IPS DF 4.7 (cell line): ENCODE measurements around the gene ZDHHC24.
"Not testable (repeated sequence)": the region's sequence is repeated elsewhere in the genome, so short reads cannot be mapped to it uniquely, and the experiment has no call there.

ENCODE experiments used
- DNase-seq: peaks from one replicate; pipeline ENCODE4 v3.0.0-alpha.2; 2013; ENCODE audit warnings: low spot score; ENCODE audit errors: extremely low read depth

The ZDHHC24 gene

DNA sequence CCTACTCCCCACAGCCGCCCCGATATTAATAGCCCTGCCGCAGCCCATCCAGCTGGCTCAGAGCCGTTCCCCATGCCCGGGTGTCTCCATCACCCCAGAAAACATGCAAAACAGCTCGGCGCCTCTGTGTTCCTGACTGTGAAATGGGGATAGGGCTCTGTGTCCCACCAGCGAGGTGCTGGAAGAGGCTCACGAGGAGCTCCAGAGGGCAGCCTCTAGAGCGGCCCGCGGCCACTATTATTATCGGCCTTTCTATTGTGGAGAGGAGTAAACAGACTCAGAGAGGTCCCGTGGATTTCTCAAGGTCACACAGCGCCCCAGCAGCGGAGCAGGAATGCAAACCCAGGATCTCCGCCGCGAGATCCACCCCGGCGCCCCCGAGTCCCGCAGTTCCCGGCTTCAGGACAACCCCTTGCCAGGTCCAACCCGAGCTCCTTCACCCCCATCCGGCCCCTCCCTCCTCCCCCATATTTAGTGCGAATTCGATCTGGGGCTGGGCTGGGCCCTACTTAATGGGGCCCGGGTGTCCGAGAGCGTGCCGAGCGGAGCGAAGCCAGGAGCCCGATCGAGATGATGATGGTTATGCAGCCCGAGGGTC is 619 bp upstream of the ZDHHC24 start, which contains the start of gene ACTN3:
ACTN3 (plus strand) TSS at position 536 of the 598 bp plus-strand sequence; CDS start at position 571, 35 bp downstream.
- DNase-seq = no peak

DNA sequence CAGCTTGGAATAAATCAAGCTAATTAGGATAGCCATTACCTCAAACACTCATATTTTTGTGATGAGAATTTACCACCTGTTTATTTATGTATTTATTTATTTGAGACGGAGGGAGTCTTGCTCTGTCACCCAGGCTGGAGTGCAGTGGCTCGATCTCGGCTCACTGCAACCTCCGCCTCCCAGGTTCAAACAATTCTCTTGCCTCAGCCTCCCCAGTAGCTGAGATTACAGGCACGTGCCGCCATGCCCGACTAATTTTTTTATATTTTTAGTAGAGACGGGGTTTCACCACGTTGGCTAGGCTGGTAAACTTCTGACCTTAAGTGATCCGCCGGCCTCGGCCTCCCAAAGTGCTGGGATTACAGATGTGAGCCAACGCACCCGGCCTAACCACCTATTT is 896 bp downstream of the ZDHHC24 start:
- DNase-seq = not testable (repeated sequence)

DNA sequence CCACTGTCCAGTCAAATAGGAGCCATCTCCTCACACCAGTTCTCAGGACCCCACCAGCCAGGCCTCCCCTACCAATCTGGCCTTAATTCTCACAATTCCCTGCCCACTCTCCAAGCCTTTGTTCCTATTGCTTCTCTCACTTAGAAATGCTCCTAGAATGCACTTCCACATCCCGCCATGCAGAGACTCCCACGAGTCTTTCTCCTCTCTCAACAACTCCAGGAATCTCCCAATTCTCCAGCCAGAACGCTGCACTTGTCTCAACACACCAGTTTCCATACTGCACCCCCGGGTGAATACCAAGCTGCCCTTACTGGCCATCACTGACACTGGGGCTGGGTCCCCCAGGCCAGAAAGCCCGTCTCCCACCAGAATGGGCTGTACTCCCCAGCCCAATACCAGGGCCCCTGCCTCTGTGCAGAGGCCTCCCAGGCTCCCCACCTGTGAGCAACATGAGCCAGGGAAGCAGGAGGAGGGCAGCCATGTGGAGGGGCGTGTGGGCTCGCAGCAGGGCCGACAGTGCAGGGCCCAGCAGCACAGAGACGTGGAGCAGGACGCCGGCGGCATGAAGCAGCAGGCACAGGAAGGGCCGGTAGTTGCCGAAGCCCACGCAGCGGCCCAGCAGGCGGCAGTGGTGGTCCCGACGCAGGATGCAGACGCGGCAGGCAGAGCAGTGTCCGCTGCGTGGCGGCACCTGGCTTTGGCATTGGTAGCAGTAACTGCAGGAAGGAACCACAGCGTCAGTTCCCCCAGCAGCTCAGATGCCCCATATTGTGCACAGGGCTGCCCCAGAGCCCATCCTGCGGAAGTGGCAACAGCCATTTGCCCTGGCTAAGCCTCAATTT is 2.4 kb downstream of the ZDHHC24 start:
- no peak for DNase-seq

DNA sequence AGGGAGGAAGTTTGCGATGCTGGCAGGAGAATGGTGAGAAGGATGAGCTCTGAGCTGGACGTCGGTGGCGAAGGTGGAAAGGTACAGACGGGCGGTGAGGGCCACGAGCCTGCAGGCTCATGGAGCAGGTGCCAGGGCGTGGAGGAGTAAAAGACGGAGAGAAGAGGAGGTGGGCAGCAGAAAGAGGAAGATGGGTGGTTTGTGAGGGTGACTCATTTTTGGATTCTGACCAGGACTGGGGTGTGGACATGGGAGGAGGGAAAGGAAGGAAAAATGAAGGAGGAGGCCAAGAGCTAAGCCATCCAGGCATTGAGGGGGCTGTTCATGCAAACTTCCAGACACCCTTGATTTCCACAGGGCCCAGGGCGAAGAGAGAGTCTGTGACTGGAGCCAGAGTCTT is 3.5 kb downstream of the ZDHHC24 start:
- no peak for DNase-seq

DNA sequence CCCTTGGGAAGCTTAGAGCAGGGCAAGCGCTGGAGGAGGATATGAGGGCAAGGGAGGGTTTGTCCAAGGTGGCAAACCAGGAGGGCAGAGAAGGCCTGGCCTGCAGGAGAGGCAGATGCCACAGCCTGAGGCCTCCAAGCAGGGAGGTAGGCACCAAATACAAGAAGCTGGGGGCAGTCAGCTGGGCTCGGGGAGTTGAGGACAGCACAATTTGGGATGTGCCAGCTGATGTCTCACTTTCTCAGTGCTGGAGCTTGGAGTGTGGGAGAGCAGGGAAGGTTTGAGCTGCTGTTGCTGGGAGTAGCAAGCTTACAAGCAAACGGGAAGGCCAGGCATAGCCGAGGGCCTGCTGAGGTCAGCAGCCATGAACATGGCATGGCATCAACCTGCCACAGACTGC is 4.0 kb downstream of the ZDHHC24 start:
- DNase-seq = no peak

DNA sequence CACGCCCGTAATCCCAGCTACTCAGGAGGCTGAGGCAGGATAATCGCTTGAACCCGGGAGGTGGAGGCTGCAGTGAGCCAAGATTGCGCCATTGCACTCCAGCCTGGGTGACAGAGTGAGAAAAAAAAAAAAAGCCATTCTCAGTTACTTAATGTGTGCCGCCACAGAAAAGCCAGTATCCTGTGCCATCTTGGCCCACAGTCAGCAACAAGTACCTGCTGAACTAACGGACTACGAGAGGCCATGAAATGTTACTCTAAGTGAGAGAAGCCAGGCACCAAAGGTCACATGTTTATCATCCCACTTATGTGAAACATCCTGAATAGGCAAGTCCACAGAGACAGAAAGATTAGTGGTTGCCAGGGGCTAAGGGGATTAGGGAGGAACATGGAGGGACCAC is 5.2 kb downstream of the ZDHHC24 start:
- not testable (repeated sequence) for DNase-seq

DNA sequence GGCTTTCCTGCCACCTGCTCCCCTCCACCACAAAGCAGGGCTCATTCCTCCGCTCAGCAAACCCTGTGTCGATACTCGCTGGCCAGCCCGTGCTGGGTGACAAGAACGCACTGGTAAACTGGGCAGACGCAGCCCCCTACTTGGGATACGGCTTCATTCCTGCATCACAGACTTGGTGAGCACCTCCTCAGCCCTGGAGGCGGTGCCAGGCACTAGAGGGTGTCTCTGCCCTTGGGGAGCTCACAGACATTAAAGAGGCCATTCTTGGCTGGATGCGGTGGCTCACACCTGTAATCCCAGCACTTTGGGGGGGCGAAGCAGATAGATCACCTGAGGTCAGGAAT is 6.0 kb downstream of the ZDHHC24 start:
- no peak for DNase-seq

DNA sequence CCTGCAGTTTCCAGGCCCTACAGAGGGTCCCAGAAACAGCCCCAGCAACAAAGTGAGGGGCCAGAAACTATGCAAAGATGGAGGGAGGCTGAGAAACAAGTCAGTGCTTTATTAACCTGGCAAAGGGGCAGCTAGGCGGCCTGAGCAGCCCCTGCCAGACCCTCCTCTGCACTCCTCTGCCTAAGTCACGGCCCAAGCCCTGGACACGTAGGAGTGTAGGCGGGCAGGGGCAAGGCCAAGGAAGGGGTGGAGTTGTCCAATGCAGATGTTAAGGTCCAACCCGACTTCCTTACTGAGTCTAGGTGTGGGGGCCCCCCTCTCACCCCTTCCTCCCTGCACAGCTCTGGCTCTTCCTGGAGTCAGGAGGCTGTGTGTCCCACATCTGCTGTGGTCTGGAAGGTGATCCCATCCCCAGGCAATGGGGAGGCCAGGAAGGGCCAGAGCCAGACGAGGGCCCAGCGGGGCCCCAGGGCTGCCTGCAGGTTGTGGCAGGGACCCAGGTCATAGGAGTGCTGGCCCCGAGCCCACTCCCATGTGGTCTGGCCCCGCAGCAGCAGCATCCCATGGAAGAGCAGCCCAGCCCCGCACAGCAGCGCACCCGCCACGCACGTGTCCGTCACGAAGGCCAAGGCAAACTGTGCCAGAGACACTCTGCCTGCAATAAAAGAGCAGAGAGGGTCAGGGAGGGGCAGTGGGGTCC is 6.5 kb downstream of the ZDHHC24 start:
- DNase-seq = no peak

DNA sequence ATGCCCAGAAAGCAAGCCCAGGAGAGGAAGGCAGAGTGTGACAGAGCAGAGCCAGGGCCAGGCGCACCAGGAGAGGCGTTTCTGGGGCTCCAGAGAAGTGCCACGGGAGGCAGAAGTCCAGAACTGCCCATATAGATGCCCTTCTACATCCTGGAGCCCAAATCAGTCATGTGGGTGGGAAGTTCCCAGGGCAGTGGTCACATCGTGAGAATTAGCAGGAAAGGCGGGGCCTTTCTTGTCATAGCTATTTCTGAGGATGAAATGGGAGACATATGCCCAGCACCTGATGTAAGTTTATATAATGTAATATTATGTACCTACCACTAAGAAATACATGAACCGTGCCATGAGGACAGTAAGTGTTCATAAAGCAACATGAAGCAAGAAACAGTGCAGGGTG is 13.1 kb downstream of the ZDHHC24 start:
- no peak for DNase-seq

DNA sequence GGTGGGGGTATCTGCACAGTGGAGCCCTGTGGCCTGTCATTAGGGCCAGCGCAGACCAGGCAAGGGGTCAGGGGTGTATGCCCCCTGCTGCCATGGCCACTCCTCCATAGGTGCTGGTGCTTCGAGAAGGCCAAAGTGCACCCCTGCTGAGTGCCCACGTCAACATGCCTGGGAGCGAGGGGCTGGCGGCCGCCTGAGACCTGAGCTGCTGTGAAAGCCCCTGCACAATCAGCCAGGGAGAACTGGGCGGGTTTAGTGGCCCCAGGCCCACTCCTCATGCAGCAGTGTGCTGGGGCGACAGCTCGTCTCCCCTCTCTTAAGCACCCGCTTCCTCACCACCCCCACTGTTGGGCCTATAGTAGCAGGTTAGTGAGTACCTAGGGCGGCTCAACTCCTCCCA is 14.0 kb downstream of the ZDHHC24 start:
- DNase-seq = no peak

DNA sequence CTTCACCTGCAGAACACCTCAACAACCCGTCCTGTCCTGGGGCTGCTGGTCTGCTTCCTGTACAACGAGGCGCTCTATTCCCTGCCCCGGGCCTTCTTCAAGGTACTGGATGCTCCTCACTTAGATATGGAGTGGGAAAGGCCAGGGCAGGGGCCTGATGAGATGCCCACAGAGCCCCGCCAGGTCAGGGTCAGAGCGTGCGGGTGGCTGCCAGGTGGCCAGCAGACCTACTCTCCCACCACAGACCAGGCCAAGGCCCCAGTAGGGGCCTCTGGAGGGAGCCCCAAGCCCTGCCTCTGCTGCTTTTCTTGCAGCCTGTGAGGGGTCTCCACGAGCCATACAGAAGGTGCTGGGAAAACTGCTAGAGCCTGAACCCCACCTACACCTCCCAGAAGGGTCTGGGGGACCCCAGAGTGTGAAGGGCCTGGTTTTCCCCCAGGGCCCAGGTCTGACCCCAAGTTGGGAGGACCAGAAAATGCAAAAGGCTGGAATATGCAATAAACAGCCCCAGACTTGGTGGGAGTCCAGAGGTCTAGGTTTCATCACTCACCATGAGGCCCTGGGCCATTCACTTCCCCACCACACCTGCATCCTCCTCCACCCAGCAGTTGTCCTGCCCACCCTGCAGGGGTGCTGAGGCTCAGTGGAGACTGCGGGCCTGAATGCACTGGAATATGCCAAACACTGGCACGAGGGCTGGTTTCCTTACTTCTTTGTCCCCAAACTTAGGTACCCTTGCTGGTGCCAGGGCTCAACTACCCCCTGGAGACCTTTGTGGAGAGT is 14.7 kb downstream of the ZDHHC24 start:
- no peak for DNase-seq

DNA sequence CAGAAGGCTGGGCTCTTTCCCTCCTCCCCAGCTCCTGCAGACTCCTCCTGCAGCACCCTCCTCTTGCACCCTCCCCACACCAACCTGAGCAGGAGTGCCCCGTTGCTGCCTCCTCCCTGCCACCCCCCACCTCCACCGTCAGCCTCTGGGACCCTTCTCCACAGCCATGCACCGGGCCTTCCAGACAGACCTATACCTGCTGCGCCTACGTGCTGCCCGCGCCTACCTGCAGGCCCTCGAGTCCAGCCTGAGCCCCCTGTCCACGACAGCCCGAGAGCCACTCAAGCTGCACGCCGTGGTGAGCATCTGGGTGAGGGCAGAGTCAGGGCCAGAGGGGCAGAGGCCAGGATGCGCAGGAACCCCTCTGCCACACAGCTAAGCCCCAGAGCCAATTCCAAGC is 16.2 kb downstream of the ZDHHC24 start:
- DNase-seq = no peak

DNA sequence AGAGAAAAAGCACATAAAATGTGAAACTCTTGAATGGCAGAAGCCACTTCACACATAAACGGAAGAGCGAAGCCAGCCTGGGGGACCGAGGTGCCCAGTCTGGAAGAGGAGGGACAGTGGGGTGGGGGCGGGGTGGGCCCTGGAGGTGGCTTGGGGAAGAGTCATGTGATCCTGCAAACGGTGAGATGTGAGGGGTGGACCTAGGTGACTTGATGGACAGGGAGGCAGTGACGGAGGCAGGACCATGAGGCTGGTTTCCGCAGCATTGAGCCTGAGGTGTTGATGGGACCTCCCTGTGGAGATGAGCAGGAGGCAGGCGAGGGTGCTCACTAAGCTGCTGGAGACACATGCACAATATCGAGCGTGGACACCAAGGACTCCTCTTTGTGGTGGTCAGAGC is 16.8 kb downstream of the ZDHHC24 start:
- no peak for DNase-seq

DNA sequence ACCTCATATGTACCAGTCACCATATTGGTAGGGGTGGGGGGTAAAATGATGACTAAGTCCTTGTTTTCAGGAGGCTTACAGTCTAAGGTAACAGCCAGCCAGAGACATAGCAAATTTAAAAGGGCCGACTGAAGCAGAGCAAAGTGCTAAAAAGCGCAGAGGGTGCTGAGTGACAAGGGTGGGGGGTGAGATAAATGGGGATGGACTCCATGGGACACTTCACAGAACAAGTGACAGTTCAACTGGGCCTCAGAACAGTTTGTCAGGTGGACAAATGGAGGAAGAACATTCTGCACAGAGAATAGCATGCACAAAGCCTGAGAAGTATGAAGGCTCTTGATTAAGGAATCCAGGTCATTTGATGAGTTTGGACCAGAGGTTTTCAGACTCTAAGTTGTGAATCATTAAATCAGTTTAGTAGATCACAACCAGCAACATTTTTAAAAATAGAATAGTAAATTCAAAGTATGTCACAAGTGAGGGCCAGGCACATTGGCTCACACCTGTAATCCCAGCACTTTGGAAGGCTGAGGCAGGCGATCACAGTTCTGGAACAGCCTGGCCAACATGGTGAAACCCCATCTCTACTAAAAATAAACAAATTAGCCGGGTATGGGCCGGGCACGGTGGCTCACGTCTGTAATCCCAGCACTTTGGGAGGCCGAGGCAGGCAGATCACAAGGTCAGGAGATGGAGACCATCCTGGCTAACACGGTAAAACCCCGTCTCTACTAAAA is 21.4 kb downstream of the ZDHHC24 start:
- DNase-seq = no peak

DNA sequence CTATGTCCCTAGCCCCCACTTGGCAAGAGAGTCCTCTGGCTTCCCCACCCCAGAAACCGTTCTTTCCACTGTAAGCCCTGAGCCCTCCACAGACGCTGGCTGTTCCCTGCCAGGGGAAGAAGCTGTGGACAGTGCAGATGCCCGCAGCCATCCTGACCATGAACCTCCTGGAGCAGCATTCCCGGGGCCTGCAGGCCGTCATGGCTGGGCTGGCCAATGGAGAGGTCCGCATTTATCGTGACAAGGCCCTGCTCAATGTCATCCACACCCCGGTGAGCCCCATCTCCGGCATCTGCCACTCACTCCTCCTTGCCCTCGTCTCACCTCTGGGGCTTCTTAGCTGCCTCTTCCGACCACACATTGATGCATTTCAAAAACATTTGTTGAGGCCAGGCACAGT is 22.2 kb downstream of the ZDHHC24 start:
- DNase-seq = no peak

DNA sequence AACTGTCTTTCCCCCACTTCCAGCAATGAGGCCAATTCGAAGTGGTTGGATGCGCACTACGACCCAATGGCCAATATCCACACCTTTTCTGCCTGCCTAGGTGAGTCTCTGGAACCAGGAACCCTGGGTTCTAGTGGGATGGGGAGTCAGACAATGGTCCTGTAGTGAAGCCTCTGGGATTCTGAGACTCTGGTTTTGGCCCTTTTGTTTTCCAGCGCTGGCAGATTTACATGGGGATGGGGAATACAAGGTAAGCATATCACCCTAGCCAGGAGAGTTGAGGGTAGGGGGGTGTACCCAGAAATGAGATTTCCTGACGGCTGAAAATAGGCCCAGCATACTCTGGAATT is 34.9 kb downstream of the ZDHHC24 start:
- no peak for DNase-seq

DNA sequence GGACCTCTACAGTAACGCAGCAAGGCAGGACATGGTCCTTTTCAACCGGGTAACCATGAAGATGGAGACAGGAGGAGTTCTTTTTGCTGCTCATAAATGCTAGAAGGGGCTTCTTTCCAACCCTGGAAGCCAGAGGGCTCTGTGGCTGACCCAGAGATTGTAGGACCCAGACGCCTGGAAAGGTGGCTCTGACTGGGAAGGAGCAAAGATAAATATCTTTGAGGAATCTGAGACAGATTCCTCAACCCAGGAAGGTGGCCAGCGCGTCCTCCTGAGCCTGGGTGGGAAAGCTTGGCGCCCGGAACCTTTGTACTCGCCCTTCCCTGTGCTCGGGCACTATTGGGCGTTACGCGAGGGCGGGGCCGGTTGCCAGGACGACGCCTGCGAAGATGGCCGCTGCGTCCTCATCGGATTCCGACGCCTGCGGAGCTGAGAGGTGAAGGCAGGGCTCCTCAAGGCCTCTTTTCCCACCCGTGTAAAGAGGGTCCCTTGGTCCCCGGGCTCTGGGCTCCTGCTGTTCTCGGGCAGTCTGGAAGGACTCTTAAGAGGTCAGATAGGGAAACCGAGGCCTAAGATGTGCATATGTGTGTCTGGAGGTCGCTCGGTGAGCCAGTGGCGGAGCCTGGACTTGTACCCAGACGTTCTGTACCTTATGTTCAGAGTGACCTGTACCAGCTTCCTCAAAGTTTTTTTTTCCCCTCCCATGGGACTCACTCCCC is 35.4 kb downstream of the ZDHHC24 start, which contains the start of gene BBS1:
BBS1 (plus strand) TSS at position 365 of the 719 bp plus-strand sequence; CDS start at position 390, 25 bp downstream.
- DNase-seq = no peak

DNA sequence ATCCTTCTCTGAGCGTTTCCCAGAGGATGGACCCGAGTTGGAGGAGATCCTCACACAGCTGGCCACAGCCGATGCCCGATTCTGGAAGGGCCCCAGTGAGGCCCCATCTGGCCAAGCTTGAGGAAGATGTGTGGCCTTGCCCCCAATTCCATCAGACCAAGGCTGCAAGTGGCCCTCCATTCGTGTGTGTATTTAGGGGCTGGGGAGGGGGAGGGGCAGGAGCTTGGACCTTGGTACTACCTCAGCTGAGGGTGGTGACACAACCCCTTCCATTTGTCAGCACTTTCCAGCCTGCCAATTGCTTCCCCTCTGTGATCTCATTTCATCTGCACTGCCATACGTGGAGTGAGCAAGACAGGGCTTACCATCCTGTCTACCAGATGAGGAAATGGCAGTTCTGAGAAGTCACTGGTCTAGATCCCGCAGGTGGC is 36.7 kb downstream of the ZDHHC24 start:
- no peak for DNase-seq

DNA sequence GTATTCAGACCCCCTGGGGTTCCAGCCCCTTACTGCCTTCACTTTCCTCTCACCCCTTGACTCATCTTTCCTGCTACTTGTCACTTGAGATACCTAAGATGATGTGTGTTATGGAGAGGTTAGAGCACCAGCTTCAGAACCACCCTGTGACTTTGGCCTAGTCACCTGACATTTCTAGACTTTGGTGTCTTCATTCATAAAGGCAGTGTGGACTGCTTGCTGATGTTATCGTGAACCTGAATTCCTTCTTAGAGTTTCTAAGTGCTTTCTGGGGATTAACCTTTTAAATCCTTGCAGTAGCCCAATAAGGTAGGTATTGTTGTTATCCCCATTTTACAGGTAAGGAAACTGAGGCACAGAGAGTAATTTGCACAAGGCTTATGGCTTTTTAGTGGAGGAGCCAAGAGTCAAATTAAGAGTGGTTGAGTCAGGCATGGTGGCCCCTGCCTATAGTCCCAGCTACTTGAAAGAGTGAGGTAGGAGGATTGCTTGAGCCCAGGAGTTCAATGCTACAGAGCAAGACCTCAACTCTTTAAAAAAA is 40.5 kb downstream of the ZDHHC24 start:
- DNase-seq = no peak

DNA sequence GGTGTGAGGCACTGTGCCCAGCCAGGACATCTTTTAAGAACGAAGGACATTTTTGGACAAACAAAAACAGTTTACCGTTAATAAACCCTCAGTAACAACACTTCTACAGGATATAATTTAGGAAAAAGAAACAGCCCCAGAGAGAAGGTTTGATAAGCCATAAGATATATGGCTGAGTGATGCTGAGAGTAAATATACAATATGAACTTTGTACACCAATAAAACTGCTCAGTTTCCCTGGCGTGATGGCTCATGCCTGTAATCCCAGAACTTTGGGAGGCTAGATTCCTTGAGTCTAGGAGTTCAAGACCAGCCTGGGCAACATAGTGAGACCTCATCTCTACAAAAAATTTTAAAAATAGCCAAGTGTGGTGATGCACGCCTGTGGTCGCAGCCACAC is 47.3 kb downstream of the ZDHHC24 start:
- DNase-seq = no peak
